ENCODE results near the gene FCHSD2.

DNA sequence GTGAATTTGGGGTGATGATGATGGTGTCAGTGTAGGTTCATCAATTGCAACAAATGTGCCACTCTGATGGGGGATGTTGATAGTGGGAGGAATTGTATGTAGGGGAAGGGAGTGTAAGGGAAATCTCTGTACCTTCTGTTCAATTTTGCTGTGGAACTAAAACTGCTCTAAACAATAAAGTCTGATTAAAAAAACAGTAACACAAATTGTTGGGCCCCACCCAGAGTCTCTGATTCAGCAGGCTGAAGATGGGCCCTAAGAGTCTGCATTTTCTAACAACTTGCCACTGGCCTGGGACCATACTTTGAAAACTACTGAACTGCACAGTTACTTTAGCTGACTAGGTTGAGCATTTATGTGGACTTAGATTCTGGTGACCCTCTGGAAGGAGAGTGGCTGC lies 214.7 kb downstream of the FCHSD2 start:
- no peak for TF ChIP-seq CTCF (IDR thresholded peaks at IDR 0.05)
- no peak for TF ChIP-seq EZH2 (IDR thresholded peaks at IDR 0.05; ENCODE audit: borderline replicate concordance, insufficient read depth, low read depth, low read length, poor library complexity, severe bottlenecking)

Measured in B cell (primary cell).